Kidney epithelial cell (primary cell): Measurements from ENCODE around the gene PM20D1. TPM values are rescaled to one million over a fixed set of nuclear protein-coding genes. Genes with fewer than 3 reads are reported as not detected.

Experiments
- DNase-seq: peaks from one replicate; pipeline ENCODE4 v3.0.0-alpha.2; 2010; ENCODE audit warnings: low read depth
- H3K27me3 ChIP-seq: 2 replicates; pipeline ENCODE4 v1.6.0; 2011; ENCODE audit warnings: low read length; ENCODE audit not compliant: control insufficient read depth, insufficient read depth
- H3K36me3 ChIP-seq: 2 replicates; pipeline ENCODE4 v1.5.1; 2011; ENCODE audit warnings: low read length; ENCODE audit not compliant: control insufficient read depth, insufficient read depth
- H3K4me3 ChIP-seq: 2 replicates; pipeline ENCODE4 v1.5.1; 2011; ENCODE audit warnings: low read depth, mild to moderate bottlenecking, control low read depth, low read length
- total RNA-seq: library from RNA; depleted of rRNA; stranded (reverse); fragments of >200 nt; gene quantifications from 2 replicates; pipeline ENCODE4 v1.2.3, GENCODE V29; 2015
- TF ChIP-seq, protein P1 (sequence below): IDR thresholded peaks from 2 replicates; pipeline ENCODE4 v1.5.1; 2011; ENCODE audit warnings: mild to moderate bottlenecking, moderate library complexity, low read length, control low read depth, inconsistent platforms; ENCODE audit not compliant: insufficient read depth, poor library complexity, severe bottlenecking

PM20D1 gene
- total RNA-seq, 1 donor from 2014 or later: 0.04 TPM

DNA sequence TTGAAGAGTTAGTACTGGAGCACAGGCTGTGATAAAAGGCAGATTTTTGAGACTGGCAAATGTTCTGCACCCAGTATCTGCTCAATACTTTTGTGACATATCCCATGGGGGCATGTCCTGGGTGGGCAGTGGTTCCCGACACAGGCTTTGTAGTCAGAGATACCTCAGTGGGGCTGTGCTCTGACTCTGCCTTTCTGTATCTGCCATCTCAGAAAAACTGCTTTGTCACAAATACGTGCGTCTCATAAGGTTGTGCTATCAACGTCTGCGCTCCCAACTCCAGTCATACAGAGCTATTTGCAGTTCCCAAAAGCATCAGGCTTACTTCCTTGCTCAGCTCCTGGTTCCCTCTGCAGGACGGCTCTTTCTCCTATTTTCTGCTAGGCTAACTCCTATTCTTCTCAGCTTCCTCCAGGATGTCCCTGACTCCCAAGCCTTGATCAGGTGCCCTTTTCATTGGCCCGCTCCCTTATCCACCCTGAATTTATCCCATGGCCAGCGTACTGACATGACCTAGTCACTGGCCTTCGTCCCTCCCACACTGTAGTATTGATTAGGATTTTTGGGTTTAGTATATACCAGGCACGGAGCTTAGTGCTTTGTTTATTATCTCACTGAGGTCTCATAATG is 62.5 kb downstream of the PM20D1 start:
- TF ChIP-seq, protein P1, sequence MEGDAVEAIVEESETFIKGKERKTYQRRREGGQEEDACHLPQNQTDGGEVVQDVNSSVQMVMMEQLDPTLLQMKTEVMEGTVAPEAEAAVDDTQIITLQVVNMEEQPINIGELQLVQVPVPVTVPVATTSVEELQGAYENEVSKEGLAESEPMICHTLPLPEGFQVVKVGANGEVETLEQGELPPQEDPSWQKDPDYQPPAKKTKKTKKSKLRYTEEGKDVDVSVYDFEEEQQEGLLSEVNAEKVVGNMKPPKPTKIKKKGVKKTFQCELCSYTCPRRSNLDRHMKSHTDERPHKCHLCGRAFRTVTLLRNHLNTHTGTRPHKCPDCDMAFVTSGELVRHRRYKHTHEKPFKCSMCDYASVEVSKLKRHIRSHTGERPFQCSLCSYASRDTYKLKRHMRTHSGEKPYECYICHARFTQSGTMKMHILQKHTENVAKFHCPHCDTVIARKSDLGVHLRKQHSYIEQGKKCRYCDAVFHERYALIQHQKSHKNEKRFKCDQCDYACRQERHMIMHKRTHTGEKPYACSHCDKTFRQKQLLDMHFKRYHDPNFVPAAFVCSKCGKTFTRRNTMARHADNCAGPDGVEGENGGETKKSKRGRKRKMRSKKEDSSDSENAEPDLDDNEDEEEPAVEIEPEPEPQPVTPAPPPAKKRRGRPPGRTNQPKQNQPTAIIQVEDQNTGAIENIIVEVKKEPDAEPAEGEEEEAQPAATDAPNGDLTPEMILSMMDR: no peak
- Histone ChIP-seq H3K4me3 (no peak overlapping the region), H3K36me3 (no peaks in the 10 kb centered on the region), H3K27me3 (no peaks in the 10 kb centered on the region)
- no peak for DNase-seq

DNA sequence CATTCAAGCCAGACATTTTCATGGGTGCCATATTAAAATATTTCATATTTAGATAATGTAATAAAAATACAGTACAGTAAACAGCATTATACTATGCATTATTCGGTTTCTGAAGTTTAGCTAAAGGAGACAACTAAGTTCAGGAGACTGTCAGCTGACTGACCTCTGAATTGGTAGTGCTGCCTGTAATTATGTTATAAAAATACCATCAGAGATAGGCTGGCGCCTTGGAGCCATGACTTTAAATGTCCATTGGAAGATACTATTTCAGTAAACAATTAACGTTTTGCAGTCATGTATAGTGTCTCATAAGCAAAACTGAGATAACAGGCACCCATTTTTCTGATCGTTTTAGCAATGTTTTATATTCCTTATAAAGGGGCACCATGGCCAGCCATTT is 63.3 kb downstream of the PM20D1 start:
- Histone ChIP-seq H3K27me3 (no peaks in the 10 kb centered on the region), H3K36me3 (no peaks in the 10 kb centered on the region), H3K4me3 (no peak overlapping the region)
- DNase-seq: no peak
- TF ChIP-seq, protein P1: no peak

DNA sequence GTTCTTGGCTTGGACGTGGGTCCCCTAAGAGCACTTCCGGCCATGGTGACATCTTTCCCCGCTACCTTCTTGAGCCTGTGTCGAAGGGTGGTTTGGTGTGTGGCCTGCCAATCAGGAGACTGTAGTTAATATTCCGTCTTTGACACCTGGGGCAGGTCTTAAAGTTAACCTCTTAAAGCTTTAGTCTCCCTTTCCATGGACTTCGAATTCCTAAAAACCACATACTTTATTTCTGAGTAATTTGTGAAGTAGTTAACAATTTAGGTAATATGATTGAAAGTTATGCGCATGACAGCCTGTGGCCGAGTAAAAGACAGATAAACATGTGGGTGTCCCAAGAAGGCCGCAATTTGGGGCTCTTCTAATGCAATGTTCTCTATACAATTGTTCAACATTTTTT is 64.5 kb downstream of the PM20D1 start:
- H3K4me3 ChIP-seq: no peak overlapping the region
- H3K27me3 ChIP-seq: no peaks in the 10 kb centered on the region
- TF ChIP-seq, protein P1: no peak
- DNase-seq: no peak
- no peaks in the 10 kb centered on the region for H3K36me3 ChIP-seq

DNA sequence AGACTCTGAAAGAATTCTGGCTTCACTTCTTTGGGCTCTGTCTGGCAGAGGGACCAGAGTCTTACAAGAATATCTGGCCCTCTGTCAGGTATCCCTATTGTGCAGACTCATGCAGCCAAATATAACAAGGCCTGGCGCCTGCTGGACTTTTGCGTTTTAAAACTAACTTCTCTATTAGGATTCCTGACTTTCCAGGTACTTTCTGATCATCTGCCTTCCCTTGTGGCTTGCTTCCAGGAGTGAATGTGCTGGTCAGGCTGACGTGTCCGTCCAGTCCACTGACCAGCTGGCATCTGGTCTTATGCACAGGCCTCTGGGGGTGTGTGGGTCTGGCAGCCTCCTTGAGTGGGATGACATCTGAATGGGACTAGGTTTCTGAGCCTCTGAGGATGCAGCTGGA is 66.0 kb downstream of the PM20D1 start:
- no peak for DNase-seq
- H3K4me3 ChIP-seq: no peak overlapping the region
- H3K27me3 ChIP-seq: no peaks in the 10 kb centered on the region
- TF ChIP-seq, protein P1: no peak
- H3K36me3 ChIP-seq: no peaks in the 10 kb centered on the region

DNA sequence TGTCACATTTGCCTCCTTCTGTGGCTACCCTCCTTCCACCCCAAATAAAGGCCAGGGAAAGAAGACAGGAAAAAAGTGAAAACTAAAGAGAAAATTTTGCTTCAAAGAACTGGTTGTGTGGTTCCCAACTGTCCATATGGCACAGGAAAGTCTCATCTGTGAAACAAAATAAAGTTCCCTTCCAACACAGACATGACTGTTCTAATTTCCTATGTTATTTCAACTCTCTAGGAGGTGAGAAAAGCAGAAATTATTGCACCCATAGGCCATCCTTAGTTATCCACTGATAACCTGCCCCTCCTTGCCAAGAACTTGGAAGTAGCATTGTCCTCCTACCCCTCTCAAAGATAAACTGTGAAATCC is 66.5 kb downstream of the PM20D1 start:
- no peak for DNase-seq
- H3K27me3 ChIP-seq: no peaks in the 10 kb centered on the region
- H3K36me3 ChIP-seq: no peaks in the 10 kb centered on the region
- H3K4me3 ChIP-seq: no peak overlapping the region
- TF ChIP-seq, protein P1: no peak

DNA sequence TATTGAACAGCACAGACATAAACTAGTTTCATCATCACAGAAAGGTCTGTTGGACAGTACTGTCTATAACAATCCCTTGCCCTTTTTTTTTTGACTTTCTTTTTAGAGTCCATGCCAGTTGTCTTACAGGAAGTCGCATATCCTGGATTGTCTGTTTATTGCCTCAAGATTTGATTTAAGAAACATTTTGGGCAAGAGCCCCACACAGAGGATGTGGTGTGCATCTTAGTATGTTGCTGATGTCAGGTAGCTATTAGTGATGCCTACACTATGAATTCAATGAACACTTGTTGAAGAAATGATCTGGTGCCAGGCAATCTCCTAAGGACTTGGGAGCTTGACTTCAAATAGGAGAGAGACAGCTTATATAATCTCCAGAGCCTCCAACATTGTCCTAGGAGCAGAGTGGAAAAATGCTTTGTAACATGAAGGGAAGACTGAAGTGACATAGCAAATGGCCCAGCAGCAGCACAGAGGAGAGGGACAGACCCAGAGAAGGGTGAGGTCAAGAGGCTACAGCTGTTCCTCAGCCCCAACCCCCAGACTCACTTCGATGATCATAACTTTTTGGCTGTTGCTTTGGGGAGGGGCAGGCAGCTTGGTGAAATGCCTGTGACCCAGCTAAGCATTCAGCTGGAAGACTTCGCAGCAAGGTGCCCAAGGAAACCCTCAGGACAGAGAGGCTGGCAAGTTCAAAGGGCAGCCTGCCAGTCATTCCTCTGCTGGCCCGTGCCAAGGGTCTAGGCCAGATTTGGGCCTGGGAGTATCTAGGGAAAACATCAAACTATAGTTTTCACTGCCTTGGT is 67.1 kb downstream of the PM20D1 start:
- no peak for DNase-seq

More for the DNA sequence above, 67.1 kb downstream of the PM20D1 start:
- no peaks in the 10 kb centered on the region for H3K27me3 ChIP-seq
- TF ChIP-seq, protein P1: no peak
- no peaks in the 10 kb centered on the region for H3K36me3 ChIP-seq
- no peak overlapping the region for H3K4me3 ChIP-seq
